T-helper 2 cell treated with Interferon-gamma antibody and Interleukin-4, amounts not matched to agents 100 ng/mL and 5 ng/mL, for 36 hours (primary cell): ENCODE results near the gene MTCL1. TPM values are rescaled to one million over a fixed set of nuclear protein-coding genes. Genes with fewer than 3 reads are reported as not detected.

ENCODE experiments used
- intact Hi-C: fragments of 100-400 bp; cut with micrococcal nuclease; formaldehyde crosslinking; loops from one replicate; pipeline ENCODE4 v1.15.1; 2023
- total RNA-seq: library from RNA; stranded (reverse); gene quantifications from 2 replicates; pipeline ENCODE4 v1.2.3, GENCODE V29; 2022

Gene MTCL1
- total RNA-seq, 1 donor from 2014 or later = 0.93 TPM

- intact Hi-C loops = loop anchor here (10.0 kb wide), 1 partner anchor 61 kb away; no protein-coding TSS in a partner anchor
Measured at GRCh38 chr18:8806100-8806797, 100.9 kb downstream of the MTCL1 start.

GRCh38 chr18:8806798-8807487 lies 101.6 kb downstream of the MTCL1 start:
- intact Hi-C loops = loop anchor here (10.0 kb wide), 1 partner anchor 62 kb away; no protein-coding TSS in a partner anchor

GRCh38 chr18:8807488-8807805 lies 102.1 kb downstream of the MTCL1 start:
- intact Hi-C loops = loop anchor here (10.0 kb wide), 1 partner anchor 63 kb away; no protein-coding TSS in a partner anchor

- intact Hi-C loops = loop anchor here (10.0 kb wide), 1 partner anchor 63 kb away; no protein-coding TSS in a partner anchor
Measured at GRCh38 chr18:8808001-8808400, 102.6 kb downstream of the MTCL1 start.

- intact Hi-C loops = loop anchor here (10.0 kb wide), 1 partner anchor 65 kb away; no protein-coding TSS in a partner anchor
Measured at GRCh38 chr18:8809514-8809913, 104.2 kb downstream of the MTCL1 start.

- intact Hi-C loops = no loop called here
Measured at GRCh38 chr18:8810157-8810556, 104.8 kb downstream of the MTCL1 start.

- intact Hi-C loops = no loop called here
Measured at GRCh38 chr18:8811115-8811514, 105.8 kb downstream of the MTCL1 start.

GRCh38 chr18:8812631-8813030 lies 107.3 kb downstream of the MTCL1 start:
- intact Hi-C loops = no loop called here

GRCh38 chr18:8813611-8814010 lies 108.3 kb downstream of the MTCL1 start:
- intact Hi-C loops = no loop called here

- intact Hi-C loops = no loop called here
Measured at GRCh38 chr18:8814206-8814605, 108.8 kb downstream of the MTCL1 start.

- intact Hi-C loops = no loop called here
Measured at GRCh38 chr18:8816220-8816619, 110.9 kb downstream of the MTCL1 start.

GRCh38 chr18:8816816-8817215 lies 111.5 kb downstream of the MTCL1 start:
- intact Hi-C loops = no loop called here

GRCh38 chr18:8818982-8819381 lies 113.6 kb downstream of the MTCL1 start:
- intact Hi-C loops = no loop called here

GRCh38 chr18:8820396-8821082 lies 115.2 kb downstream of the MTCL1 start:
- intact Hi-C loops = no loop called here

GRCh38 chr18:8821083-8821465 lies 115.7 kb downstream of the MTCL1 start:
- intact Hi-C loops = no loop called here

GRCh38 chr18:8821531-8821930 lies 116.2 kb downstream of the MTCL1 start:
- intact Hi-C loops = no loop called here

- intact Hi-C loops = no loop called here
Measured at GRCh38 chr18:8822643-8823042, 117.3 kb downstream of the MTCL1 start.

GRCh38 chr18:8823530-8823929 lies 118.2 kb downstream of the MTCL1 start:
- intact Hi-C loops = no loop called here

GRCh38 chr18:8824846-8825245 lies 119.5 kb downstream of the MTCL1 start:
- intact Hi-C loops = no loop called here

GRCh38 chr18:8825273-8825672 lies 119.9 kb downstream of the MTCL1 start:
- intact Hi-C loops = no loop called here

- intact Hi-C loops = no loop called here
Measured at GRCh38 chr18:8825729-8826375, 120.5 kb downstream of the MTCL1 start.

GRCh38 chr18:8826514-8826913 lies 121.2 kb downstream of the MTCL1 start:
- intact Hi-C loops = no loop called here
